HG03571 (cell line): ENCODE data around the gene ATAD3B.
A peak's percentile ranks its signal among the peaks of the same experiment; 100 is the strongest.
"Not testable (repeated sequence)": the region's sequence is repeated elsewhere in the genome, so short reads cannot be mapped to it uniquely, and the experiment has no call there.

Source experiments
- ATAC-seq: cut with Tn5 transposase; IDR thresholded peaks from one replicate; pipeline ENCODE4 v1.9.1; 2021; ENCODE audit not compliant: unreplicated experiment

The ATAD3B gene

GRCh38 chr1:1450616-1451015, 20.9 kb upstream of the ATAD3B start:
- ATAC-seq, result not testable (repeated sequence)

- no peak for ATAC-seq
Measured at GRCh38 chr1:1451696-1452364, 19.7 kb upstream of the ATAD3B start.

- not testable (repeated sequence) for ATAC-seq
Measured at GRCh38 chr1:1452365-1452739, 19.2 kb upstream of the ATAD3B start.

- ATAC-seq, result no peak
Measured at GRCh38 chr1:1452882-1453281, 18.7 kb upstream of the ATAD3B start.

GRCh38 chr1:1454286-1455056, 17.1 kb upstream of the ATAD3B start:
- ATAC-seq, result not testable (repeated sequence)

GRCh38 chr1:1455366-1455884, 16.1 kb upstream of the ATAD3B start:
- ATAC-seq, result no peak

- not testable (repeated sequence) for ATAC-seq
Measured at GRCh38 chr1:1455934-1456333, 15.6 kb upstream of the ATAD3B start.

GRCh38 chr1:1456683-1457255, 14.8 kb upstream of the ATAD3B start:
- ATAC-seq, result not testable (repeated sequence)

GRCh38 chr1:1459156-1459555, 12.4 kb upstream of the ATAD3B start:
- not testable (repeated sequence) for ATAC-seq

- not testable (repeated sequence) for ATAC-seq
Measured at GRCh38 chr1:1459711-1460110, 11.9 kb upstream of the ATAD3B start.

GRCh38 chr1:1460540-1461130, 10.9 kb upstream of the ATAD3B start:
- ATAC-seq, result no peak

GRCh38 chr1:1461721-1462317, 9.7 kb upstream of the ATAD3B start:
- ATAC-seq, result no peak

GRCh38 chr1:1462318-1462966, 9.1 kb upstream of the ATAD3B start:
- no peak for ATAC-seq

GRCh38 chr1:1463312-1463711, 8.3 kb upstream of the ATAD3B start:
- no peak for ATAC-seq

- ATAC-seq, result not testable (repeated sequence)
Measured at GRCh38 chr1:1468196-1468985, 3.2 kb upstream of the ATAD3B start.

GRCh38 chr1:1470626-1471388, 758 bp upstream of the ATAD3B start:
- ATAC-seq, result no peak

GRCh38 chr1:1472053-1472876, 700 bp downstream of the ATAD3B start:
- ATAC-seq, result peak; percentile 30

- ATAC-seq, result not testable (repeated sequence)
Measured at GRCh38 chr1:1476011-1476410, 4.4 kb downstream of the ATAD3B start.
